Myocyte (in vitro differentiated cells): ENCODE data around the gene LOC128125822.

Experiments used
- DNase-seq: peaks from one replicate; pipeline ENCODE4 v3.0.0-alpha.2; 2012; ENCODE audit warnings: low read depth

LOC128125822 gene

DNA sequence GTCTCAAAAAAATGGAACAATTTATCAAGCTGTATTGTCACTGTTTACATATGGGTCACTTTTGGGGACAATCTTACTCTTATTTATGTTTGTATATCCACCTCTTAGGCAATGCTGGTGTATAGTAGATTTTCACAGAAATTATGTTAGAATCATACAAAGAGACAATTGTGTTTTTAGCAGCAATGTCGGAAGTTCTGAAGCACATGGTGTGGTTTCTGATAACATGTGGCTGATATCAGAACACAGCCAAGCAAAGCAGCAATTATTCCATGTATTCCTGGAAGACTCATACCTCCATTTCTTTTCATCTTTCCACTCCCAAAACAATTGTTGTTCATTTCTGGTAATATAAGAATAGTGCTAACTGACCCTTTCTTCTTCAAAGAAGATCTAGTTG lies 17.5 kb upstream of the LOC128125822 start:
- DNase-seq, result no peak

DNA sequence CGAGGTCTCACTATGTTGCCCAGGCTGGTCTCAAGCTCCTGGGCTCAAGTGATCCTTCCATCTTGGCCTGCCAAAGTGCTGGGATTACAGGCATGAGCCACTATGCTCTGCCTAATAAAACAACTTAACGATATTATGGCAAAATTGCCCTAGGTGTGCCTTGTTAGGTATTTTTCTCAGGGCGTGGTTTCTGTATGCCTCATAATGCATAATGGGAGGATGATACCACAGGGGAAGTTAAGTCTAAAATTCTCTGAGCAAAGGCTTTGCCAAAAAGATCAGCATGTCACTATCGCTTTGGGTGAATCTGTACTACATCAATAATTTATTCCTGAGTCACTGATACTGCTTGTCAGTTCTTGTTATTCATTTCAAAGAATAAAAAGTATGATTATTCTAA lies 15.9 kb upstream of the LOC128125822 start:
- DNase-seq, result no peak

DNA sequence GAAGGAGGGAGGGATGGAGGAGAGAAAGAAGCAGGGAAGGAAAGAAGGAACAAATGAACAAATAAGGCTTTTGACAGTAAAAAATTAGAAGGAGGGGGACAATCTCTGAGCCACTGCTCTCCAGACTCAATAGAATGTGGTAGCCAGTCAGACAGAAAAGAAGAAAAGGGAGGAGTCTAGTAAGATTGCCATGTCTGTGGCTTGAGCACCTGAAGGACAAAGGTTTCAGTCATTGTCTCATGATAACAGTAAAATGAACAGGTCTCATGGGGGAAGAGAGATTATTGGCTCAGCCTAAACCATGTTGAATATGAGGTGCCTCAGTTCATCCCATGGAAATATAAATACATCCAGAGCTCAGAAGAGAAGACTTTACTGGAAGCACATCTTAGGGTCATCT lies 14.0 kb upstream of the LOC128125822 start:
- DNase-seq, result no peak

DNA sequence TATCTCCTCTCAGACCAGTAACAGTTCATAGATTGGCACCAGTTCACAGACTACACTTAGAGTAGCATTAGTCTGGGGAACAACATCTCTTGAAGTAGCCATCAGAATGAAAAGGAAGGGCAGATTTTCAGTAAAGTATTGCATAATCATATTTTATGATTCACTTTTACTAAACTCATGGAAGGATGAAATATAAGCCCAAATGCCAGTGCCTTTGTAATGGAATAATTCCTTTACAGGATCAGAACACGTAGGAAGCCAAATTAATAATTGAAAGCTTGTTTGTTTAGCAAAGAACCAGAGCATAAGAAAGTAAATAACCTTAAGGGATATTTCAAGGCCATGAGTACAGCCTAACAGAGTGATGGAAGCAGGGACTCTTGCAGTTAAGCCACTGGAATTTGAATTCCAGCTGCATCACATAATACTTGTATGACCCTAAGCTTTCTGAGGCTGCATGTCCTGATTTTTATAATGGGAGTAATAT lies 11.4 kb upstream of the LOC128125822 start:
- DNase-seq, result peak; percentile 35

DNA sequence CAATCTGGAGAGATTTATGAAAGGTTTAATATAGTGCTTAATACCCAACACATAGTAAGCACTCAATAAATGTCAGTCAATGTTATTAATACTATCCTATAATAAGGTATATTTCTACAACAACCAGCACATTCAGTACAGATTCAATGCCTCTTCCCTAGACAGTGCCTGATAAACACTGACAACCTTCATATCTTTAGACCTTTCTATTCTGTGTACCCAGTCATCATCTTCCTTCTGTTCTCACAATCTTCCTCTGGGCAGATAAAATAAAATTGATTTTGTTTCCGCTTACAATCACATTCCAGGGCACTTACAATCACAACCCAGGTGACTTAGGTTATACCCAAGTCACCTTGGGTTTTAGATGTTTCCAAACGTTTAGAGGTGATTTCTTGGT lies 11.0 kb upstream of the LOC128125822 start:
- no peak for DNase-seq

DNA sequence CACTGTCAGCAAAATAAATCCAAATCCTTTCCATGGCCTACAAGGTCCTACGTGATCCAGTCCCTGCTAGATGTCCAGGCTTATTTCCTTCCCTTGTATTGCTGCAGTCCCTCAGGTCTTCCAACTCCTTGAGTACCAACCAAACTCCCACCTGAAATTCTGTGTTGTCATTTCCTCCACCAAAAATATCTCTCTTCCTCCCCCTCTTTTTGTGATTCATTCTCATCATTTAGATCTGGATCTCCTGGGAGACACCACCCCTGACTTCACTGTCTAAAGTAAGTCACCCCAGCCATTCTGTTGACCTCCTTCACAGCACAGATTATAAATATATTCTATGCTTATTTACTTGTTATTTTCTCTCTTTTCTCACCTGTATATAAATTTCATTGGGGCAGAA lies 9.0 kb upstream of the LOC128125822 start:
- no peak for DNase-seq

DNA sequence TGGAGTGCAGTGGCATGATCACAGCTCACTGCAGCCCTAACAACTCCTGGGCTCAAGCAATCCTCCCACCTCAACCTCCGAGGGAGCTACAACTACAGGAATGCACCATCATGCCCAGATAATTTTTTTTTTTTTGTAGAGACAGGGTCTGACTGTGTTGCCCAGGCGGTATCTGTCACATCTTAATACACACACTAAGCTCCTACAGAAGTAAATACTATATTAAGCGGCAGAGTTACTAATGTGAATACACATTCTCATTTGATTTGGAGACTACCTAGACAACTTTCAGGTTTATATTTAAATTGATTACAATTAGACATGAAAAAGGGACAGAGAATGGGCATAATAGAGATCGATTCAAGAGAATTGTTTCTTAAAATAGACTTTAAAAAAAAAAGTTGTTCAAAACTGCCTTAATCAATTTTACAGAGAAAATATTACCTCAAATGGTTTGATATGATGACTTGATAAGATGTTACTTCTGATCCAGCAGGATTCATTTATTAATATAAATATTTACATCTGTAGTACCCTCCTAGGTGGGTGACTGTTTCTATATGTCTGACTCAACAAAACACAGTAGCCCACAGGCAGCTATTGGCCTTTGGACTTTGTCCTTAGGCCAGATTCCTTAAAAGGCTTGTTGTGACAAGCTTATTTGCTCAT lies 7.1 kb upstream of the LOC128125822 start:
- DNase-seq, result no peak

DNA sequence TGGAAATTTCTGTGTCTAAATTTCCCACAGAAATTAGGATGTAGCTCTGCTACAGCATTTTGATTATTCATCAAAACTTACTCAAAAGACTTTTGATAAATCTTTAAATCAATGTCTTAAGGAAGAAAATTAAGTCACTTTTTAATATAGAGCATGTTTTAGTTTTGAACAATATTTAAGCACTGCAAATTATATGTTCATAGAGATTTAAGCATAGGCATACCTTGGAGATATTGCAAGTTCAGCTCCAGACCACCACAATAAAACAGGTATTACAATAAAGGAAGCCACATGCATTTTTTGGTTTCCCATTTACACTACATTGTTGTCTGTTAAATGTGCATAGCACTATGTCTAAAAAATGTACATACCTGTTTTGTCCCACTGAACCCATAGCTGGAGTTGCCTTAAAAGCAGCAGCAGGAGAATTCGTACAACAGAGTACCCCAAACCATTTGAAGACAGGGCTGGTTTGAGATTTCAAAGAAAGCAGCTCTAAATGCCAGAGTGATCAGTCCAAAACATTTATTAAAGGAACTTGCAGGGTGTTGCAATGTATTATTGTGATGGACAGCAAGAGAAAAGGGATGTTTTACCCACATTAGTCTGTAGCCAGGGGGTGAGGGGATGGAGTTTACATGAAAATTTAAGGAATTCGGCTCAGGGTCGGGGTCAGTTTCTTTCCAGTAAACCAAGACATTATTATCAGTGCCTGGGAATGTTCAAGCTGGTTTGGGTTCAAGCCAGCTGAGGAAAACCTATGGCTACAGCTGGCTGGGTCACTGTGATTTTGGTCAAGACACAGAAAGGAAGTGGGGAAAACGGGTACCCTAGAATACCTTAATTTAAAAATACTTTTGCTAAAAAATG lies 6.3 kb upstream of the LOC128125822 start:
- no peak for DNase-seq

DNA sequence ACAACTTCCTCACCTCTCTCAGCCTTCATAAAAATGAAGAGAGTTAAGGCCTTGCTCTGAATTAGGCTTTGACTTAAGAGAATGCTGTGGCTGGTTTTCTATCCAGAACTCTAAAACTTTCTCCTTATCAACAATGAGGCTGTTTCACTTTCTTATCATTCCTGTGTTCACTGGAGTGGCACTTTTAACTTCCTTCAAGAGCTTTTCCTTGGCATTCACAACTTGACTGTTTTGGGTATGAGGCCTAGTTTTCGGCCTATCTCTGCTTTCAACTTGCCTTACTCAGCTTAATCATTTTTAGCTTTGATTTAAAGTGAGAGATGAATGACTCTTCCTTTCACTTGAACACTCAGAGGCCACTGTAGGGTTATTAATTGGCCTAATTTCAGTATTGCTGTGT lies 4.3 kb upstream of the LOC128125822 start:
- DNase-seq, result no peak

DNA sequence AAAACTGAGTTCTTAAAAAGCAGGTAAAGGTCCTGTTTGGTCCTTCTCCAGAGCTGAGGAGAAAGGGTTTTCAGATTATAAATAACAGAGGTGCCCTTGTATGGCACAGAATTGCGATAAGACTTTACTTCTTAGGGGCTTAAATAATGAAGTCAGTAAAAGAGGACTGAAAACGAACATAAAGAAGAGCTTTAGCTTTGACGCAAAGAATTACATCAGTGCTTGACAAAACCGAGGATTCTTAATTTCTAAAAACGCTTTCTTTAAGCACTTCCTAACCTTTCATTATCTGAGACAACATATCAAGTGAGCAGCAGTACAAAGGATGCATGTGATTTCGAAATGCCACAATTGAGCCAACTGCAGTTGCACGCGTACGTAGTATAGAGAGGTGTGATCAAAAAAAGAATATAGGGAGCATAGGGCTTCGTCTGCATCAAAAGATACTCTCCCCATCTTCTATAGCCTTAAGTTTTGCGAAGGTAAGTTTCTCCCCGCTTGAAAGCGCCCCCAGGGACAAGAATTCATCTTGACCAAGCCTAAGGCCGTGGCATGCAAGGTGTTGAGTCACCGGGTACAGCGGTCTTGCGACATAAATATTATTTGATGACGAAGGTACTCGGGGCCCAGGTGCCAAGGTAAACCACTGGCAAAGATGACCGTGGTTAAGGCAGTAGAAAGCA lies 778 bp upstream of the LOC128125822 start:
- DNase-seq, result no peak

DNA sequence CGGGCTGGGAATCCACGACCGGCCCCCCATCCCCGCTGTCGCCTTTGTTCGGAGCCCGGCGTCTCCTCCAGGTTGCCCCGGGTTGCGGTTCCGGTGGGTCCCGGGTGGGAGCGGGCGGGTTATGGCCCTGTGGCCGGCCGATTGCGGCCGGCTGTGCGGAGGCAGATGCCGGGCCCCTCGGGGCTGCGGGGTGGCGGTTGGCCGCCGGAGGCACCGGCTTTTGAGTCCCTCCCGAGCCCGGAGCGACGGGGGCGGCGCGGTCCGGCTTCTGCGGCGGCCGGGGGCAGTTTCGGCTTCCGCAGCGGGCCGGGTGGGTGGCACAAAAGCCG lies 431 bp downstream of the LOC128125822 start:
- no peak for DNase-seq

DNA sequence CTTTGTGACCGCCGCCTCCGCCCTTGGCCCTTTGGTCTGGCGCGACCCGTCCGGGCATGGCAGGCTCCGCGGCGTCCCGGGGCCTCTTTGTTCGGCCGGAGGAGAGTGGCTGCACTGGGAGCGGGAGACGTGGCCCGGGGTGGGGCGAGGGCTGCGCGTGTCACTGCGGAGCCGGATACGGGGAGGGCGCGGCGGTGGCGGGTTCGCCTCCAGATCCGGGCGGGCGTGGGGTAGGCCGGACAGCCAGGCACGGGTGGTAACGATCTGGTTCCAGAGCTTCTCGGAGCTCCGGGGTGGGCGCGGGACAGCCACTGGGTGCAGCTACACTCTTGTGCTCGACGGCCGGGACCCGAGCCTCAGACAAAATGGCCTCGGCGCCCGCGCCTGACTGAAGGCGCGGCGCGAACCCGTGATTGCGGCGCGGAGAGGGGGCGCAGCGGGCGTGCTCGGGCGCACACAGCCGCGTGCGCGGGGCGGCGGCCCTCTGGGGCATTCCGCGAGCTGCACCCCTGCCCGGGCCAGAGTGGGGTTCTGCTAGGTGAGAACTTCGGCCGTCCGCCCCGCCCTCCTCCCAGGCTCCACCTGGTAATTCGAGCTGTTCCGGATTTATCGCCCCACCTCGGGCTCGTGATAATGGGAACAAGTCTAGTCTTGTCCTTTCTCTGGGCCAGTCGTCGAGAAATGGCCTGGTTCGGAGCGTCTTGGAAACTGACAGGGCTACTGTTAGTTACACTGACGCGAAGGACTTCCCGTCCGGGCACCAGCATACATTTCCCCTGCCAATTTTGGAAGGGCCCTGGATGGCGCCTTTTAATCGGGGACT lies 1.0 kb downstream of the LOC128125822 start:
- peak; percentile 81 for DNase-seq

DNA sequence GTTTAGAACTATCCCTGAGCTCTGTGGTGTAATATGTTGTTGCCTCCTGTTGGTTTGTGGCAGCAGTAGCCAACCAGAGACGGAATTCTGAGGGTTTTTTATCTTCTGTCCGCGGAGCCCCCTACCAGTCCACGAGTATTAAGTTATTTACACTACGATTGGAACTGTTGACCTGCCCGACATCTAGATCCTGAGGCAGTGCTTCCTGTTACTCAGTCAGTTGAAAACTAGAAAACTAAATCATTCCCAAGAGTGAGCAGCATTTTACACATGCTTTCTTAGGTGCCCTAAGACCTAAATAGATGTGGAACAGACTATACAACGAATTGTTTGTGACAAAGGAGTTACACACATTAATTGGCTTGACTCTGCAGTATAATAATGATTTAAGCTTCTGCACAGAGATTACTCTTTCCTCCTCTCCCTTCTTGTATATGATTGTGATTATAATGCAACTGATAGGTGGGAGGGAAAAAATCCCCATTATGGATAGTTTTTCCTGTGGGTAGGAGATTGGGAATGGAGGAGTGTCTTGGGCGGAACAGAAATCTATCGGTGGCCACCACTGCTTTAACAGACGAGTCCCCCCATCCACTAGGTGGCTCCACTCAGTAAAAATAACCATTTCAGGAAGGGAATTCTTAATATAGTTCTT lies 1.7 kb downstream of the LOC128125822 start:
- peak; percentile 71 for DNase-seq

DNA sequence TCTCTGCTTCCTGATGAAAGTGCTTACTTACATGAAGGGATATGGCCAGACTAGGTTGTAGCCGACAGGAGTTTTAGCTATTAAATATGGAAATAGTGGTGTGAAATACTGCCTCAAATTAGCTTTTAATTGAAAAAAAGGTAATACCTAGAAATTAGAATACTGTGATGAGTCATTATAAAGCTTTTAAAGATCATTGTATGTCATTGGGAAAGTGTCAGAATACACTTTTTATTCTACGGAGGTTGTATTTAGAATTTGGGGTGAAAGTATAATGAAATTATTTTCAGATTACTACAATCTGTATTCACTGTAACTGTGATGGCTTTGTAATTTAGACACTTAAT lies 2.2 kb downstream of the LOC128125822 start:
- no peak for DNase-seq

DNA sequence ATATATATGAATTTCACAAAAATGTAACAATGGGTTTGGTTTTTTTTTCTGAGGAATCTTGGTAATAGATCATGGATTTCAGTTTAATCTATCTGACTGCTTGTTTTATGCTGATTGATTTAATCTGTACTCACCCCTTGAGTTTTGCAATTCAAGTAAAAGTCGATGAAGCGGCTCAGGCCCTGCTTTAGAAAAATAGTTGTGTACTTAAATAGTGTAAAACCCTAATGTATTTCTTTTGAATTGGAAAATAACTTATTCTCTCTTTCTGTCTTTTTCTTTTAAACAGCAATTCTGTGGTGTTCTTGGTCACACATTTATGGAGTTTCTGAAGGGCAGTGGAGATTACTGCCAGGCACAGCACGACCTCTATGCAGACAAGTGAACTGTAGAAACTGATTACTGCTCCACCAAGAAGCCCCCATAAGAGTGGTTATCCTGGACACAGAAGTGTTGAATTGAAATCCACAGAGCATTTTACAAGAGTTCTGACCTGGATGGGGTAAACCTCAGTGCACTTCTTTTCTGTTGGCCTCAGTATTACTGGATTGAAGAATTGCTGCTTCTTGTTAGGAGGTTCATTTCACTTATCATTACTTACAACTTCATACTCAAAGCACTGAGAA lies 4.0 kb downstream of the LOC128125822 start:
- no peak for DNase-seq

DNA sequence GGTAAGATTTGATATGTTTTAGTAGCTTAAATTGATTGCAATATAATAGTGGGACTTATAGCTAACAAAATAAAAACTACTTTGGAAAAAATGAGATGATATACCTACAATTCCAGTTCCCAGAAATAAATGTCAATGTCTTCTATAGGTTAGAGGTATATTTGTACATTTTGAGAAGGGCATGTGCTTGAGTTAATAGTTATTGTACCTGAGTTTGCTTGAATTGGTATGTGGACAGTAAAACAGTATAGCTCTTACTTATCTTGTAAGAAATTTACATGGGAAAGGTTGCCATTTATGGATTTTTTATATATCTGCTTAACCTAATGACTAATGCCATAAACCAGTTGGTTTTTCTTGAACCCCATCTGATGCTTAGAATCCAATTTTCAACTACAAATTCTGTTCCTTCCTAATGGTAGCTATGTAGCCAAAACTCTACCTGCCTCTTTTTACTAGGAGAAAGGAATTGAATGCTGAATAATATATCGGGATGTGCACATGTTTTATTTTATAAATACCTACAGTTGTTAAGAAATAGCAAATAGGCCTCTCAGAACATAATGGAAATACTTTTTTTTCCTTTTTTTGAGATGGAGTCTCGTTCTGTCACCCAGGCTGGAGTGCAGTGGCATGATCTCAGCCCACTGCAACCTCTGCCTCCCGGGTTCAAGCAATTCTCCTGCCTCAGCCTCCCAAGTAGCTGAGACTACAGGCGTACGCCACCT lies 4.9 kb downstream of the LOC128125822 start:
- no peak for DNase-seq

DNA sequence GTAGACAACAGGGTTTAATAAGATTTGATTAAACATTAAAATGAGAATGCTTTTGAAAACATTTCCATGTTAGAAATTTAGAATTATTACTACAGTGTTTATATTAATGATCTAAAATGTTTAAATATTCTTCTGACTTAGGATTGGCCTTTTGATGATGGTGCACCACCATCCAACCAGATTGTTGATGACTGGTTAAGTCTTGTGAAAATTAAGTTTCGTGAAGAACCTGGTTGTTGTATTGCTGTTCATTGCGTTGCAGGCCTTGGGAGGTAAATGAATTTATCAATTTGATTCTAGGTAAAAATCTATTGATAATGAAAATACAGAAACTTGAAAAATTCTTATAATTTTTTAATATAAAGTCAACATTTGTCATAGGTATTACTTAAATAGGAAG lies 6.5 kb downstream of the LOC128125822 start:
- DNase-seq, result no peak

DNA sequence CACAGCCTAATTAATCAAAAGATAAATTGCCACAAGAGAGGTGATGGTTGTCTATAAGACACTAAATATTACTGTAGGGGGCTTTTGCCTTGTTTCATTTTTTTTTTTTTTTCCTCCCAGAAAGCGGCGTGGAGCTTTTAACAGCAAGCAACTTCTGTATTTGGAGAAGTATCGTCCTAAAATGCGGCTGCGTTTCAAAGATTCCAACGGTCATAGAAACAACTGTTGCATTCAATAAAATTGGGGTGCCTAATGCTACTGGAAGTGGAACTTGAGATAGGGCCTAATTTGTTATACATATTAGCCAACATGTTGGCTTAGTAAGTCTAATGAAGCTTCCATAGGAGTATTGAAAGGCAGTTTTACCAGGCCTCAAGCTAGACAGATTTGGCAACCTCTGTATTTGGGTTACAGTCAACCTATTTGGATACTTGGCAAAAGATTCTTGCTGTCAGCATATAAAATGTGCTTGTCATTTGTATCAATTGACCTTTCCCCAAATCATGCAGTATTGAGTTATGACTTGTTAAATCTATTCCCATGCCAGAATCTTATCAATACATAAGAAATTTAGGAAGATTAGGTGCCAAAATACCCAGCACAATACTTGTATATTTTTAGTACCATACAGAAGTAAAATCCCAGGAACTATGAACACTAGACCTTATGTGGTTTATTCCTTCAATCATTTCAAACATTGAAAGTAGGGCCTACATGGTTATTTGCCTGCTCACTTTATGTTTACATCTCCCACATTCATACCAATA lies 7.8 kb downstream of the LOC128125822 start:
- DNase-seq, result no peak

DNA sequence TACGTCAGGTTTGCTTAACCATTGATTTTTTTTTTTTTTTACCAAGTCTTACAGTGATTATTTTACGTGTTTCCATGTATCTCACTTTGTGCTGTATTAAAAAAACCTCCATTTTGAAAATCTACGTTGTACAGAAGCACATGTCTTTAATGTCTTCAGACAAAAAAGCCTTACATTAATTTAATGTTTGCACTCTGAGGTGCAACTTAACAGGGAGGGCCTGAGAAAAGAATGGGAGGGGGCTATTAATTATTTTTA lies 8.4 kb downstream of the LOC128125822 start:
- DNase-seq, result no peak
